ENCODE measurements around the gene SHB.

DNA sequence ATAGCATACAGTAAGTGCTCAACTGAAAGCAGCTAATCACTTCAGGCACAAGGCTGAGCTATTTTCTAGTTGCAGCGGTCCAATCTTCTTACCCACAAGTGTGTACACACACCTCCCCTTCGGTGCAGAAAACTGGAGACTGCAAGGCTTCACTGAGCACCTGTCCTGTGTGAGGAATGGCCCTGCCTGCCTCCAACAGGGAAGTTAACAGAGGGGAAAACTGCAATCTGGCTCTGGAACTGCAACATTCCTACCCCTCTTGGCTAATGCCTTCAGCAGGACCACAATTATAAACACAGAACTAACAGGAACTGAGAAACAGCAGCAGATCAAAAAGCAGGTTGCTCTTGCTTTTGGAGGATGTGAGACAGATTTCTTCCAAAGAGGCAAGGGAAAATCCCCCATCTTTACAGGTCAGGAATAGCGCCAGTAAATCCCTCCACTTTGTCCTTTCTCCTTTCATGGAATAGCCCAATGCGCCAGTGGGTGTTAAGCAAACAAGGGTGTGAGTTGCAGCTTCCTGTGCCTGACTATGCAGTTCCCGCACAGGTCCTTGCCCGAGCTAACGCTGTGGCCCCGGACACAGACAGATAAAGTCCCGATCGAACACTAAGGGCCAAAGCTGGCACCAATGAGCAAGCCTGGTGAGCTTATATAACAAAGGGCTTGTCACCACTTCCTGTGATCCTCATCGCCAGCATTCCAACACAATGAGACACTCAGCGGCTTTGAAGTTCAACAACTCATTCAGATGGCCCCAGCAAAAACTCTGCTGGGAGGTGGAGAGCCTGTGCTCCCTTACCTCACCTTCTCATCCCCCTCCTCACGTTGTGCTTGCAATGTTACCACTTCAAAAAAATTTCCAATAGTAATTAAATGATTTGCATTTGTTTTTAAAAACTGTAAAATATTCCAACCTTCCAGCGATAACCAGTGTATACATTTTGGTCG lies 21.5 kb downstream of the SHB start:
- TF ChIP-seq EZH2 (IDR thresholded peaks at IDR 0.05; ENCODE audit: low read depth, low read length, severe bottlenecking) (no peak), POLR2A (IDR thresholded peaks at IDR 0.05; ENCODE audit: control extremely low read depth in 1 of 2, low read depth in 2 of 2, low read length in 2 of 2) (peak in 1 of 2 experiments; percentile 45; a peak in 1 of 3 replicates), TAF1 (IDR thresholded peaks at IDR 0.05; ENCODE audit: low read depth, low read length) (no peak), FOSL1 (IDR thresholded peaks at IDR 0.05; ENCODE audit: insufficient read depth, low read depth, low read length) (no peak)
